ENCODE measurements around the gene FERMT2.

The FERMT2 gene, protein sequence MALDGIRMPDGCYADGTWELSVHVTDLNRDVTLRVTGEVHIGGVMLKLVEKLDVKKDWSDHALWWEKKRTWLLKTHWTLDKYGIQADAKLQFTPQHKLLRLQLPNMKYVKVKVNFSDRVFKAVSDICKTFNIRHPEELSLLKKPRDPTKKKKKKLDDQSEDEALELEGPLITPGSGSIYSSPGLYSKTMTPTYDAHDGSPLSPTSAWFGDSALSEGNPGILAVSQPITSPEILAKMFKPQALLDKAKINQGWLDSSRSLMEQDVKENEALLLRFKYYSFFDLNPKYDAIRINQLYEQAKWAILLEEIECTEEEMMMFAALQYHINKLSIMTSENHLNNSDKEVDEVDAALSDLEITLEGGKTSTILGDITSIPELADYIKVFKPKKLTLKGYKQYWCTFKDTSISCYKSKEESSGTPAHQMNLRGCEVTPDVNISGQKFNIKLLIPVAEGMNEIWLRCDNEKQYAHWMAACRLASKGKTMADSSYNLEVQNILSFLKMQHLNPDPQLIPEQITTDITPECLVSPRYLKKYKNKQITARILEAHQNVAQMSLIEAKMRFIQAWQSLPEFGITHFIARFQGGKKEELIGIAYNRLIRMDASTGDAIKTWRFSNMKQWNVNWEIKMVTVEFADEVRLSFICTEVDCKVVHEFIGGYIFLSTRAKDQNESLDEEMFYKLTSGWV

DNA sequence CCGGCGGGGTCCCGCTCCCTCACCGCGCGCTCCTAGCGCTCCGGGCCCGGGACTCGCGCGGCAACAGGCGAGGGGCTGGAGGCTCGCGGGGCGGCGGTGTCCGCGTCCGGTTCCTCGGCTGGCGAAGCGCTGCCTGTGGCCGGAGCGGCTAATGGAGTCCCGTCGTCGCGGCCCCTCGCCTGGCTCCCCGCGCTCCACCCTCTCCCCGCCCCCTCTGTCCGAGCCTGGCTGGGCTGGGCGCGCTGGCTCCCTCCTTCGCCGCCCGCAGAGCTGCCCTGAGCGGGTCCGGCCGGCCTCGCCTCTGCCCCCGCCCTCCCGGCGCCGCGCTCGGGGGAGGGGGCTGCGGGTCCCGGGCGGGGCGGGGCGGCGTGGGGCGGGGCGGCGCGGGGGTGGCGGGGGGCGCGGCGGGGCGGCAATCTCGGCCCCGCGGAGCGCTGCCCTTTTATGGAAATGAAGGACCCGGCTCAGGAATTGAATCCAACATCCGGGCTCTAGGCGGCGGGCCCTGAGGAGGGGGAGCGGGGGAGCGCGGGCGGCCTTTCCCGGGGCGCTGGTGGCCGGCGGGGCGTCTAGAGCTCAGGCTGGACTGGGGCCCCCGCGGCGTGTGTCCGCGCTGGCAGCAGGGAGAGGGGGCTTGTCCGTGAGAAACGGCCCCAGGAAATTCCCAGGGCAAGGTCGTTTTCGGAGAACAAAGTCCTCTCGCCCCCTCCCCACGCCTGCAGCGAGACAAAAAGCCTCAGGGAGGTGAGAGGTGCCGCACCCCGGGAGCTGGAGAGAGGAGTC lies at the start of gene FERMT2:
TSS of gene FERMT2 (minus strand) at position 153 of the 783 bp plus-strand sequence. CDS start 482 bp downstream, outside the sequence.
- DNase-seq = peak; percentile 82

DNA sequence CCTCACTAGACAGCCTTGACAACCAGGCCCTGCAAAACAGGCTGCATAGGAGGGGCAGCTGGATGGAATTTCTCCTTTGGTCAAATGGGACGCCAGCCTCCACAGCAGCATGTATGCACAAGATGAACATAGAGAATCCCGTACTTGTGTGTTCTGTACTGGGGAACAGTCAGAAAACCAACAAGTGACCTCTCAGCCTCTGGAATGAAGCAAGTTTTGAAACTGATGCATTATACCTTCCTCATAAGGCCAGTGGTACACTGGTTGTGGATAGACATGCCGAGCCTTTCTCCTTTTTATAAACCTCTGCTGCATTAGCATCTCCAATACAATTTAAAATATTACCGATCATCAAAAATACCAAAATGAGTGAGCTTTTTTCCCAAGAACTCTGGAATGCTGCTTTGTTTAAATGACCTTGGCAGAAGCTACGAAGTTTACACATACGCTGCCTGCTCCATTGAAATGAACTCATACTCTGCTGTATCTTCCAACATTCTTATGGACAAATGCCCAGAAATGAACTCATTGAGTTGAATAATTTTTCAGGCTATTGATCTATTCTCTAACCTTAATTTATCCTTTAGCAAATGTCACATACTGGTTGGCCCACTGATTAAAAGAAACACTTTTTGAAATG lies 47.6 kb upstream of the FERMT2 start:
- DNase-seq = no peak

DNA sequence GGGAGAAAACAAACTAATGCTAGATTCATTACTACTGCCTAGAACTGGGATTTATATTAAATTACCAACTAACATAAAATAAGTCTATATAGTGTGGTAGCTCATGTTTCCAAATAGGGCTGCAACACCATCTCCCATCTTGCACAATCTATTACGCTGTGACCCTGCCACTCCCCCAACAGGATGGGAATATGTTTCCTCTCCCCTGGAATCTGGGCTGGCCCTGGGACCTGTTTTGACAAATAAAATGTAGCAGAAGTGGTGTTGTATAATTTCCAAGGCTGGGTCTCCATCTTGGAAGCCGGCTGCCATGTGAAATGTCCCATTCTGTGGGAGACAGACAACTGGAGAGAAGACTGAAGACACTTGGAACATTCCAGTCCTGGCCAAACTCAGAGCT lies 45.6 kb upstream of the FERMT2 start:
- no peak for DNase-seq

DNA sequence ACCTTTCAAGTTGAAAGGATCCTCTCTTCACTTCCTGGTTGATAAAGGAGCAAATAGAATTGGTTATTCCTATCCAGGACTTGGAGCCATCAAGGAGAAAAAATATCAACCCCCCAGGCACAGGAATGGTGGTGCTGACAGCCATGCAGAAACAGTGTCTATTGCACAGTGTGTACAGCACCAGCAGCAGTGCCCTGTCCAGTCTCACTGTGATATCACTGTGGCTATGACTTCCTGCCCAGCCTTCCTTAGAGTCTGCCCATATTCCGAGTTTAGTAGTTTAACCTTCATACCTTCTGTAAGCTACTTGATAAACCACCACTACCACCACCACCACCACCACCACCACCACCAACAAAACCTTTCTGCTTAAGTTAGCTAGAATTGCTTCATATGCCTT lies 45.1 kb upstream of the FERMT2 start:
- no peak for DNase-seq

DNA sequence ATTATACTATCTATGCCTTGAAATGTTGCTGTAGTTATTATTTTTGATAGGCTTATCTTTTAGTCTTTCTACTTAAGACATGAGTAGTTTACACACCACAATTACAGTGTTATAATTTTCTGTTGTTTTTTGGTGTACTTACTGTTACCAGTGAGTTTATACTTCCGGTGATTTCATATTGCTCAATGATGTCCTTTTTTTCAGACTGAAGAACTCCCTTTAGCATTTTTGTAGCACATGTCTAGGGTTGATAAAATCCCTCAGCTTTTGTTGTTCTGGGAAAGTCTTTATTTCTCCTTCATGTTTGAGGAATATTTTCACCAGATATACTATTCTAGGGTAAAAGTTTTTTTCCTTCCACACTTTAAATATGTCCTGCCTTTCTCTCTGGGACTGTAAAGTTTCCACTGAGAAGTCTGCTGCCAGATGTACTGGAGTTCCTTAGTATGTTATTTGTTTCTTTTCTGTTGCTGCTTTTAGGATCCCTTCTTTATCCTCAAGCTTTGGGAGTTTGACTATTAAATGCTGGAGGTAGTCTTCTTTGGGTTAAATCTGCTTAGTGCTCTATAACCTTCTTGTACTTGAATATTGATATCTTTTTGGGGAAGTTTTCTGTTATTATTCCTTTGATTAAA lies 41.5 kb upstream of the FERMT2 start:
- DNase-seq = no peak

DNA sequence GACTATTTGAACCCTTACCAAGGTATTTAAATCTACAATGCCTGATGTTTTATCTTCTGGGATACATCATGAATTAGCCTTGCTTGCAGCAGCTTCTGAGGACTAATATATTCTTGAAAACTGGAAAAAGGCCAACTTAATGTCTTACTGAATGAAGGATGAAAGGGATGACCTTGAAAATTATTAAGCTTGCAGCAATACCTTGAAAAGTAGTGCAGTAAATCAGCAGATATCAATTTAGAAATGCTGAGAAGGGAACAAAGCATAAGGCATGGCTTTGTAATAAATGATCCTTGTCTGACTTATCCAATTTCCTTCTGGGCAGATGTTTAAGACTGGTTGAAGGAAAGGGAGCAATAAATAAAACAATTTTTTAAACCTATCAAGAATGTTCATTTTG lies 37.3 kb upstream of the FERMT2 start:
- no peak for DNase-seq

DNA sequence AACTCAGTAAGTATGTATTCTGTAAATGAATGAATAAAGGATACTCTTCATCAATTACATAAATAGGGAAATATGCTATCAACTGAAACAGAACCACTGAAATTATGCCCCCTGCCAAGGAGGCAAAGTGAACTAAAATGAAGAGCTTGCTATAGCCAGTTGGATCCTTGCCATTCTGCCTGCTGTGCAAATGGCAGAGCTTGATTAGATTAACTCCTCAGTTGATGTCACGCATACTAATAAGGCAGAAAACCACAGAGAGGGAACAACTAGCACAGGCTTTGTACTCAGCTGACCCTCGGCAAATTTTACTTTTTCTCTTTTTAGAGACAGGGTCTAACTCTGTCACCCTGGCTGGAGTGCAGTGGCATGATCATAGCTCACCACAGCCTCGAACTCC lies 36.7 kb upstream of the FERMT2 start:
- no peak for DNase-seq

DNA sequence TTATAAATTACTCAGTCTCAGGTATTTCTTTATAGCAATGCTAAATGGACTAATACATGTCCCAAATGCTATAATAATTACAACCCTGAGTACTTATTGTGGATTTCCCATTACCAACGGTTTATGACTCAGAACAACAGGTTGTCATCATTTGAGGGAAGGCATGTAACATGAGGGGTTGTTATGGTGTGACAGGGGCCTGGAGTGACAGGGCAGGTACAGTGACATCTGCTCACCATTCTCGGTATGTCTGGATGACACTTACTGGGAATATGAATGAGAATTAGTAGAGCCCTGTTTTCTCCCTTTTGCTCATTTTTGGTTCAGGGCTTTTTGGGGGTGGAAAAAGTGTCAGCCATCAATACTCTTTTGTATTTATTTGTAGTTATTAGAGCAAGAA lies 36.2 kb upstream of the FERMT2 start:
- DNase-seq = no peak

DNA sequence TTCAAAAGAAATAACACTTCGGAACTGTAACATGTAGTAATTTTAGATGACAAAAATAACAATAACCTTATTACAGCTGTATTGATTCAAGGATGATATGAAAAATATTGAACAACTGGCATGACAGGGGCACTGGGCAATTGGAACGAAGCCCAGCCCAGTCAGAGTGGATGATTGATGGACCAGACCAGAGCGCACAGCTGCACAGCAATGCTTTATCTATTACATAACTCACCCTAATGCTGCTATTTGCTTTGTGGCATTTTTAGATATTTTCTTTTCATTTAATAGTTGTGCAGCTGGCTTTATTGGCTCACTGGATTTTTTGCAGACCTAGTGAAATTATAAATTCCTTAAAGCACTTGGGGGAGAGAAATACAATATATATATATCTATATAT lies 26.9 kb upstream of the FERMT2 start:
- DNase-seq = no peak

DNA sequence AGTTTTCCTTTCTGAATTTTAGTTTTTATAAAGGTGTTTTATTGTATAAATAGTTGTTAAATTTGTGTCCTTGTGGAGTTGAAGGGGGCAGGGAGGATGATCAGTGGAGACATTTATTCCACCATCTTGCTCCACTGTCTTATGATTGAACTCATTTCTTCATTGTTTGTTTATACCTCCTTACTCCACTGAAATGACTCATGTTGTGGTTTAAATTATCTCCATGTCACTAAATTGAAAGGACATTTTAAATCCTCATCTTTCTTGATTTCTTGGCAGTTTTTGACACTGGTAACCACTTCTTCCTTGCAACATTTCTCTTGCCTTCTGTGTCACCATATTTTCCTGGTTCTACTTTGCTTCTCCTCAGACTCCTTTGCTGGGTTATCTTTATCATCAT lies 23.6 kb upstream of the FERMT2 start:
- no peak for DNase-seq

DNA sequence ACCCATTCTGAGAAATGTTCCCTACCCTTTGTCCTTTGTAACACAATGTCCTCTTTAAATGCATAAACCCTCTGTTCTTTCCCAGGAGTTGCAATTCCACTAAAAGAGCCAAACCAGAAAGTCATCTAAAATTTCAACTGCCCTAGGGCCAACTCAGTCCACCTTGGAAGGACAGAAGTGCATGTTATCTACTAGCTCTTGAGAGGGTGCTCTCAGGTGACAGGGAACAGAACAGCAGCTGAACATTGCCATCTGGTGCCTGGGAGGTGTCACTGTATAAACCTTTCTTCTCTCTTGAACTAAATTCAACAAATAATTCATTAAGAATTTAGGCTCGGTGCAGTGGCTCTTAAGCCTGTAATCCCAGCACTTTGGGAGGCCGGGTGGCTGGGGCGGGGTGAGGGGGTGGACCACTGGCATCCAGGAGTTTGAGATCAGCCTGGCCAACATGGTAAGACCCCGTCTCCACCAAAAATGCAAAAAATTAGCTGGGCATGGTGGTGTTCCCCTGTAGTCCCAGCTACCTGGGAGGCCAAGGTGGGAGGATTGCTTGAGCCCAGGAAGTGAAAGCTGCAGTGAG lies 10.3 kb upstream of the FERMT2 start:
- peak; percentile 17 for DNase-seq

DNA sequence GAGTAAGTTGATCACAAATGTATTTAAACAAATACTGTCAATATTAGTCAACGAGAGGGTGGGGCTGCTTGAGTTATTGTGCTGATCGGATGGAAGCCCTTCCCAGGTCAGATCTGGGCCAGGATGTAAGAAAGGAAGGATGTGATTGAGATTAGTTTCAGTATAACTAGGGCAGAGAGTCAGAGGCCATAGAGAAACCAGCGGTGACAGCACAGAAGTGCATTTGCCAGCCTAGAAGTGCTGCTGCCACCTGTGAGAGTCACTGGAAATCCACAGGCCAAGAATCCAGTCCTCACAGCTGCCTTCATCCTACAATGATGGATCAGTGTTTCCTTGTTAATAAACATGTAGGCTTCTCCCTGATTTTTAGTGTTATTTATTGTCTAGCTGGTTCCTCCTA lies 9.8 kb upstream of the FERMT2 start:
- no peak for DNase-seq

DNA sequence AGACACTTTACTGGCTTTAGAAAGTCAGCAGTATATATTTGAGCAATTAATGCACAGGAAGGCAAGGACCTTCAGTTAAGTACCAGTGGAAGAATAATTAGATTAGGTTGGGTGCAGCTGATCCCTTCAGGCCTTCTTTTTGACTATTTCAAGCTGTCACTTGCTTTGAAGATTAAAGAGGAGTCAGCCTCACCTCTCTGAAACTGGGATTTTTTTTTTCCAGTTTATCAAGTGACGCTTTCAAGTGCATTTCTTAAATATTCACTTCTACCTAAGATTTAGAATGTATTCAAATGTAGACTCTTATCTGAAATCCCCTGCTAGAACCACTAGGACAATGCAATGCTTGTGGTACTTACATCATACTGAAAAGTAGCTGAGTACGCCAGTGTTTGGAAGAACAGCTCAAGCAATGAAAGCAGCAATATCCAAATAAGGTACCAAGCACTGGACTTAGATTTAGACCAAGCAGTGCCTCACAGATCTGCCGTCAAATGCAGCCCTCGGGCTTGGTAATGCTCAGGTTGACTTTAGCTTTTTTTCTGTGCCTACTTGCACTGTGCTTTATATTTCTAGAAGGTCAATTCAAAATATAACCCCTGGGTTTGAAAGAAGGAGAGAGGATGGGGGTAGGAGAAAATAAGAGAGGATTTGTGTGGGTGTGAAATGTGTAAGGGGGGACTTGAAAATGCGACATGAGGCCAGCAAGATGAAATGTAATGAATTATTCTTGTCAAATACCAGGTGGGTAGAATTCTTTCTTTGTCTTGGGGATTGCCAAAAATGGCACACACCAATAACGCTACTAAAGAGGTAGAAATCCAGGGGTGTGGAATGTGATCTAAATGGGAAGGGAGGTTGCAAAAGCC lies 3.7 kb upstream of the FERMT2 start:
- DNase-seq = no peak

DNA sequence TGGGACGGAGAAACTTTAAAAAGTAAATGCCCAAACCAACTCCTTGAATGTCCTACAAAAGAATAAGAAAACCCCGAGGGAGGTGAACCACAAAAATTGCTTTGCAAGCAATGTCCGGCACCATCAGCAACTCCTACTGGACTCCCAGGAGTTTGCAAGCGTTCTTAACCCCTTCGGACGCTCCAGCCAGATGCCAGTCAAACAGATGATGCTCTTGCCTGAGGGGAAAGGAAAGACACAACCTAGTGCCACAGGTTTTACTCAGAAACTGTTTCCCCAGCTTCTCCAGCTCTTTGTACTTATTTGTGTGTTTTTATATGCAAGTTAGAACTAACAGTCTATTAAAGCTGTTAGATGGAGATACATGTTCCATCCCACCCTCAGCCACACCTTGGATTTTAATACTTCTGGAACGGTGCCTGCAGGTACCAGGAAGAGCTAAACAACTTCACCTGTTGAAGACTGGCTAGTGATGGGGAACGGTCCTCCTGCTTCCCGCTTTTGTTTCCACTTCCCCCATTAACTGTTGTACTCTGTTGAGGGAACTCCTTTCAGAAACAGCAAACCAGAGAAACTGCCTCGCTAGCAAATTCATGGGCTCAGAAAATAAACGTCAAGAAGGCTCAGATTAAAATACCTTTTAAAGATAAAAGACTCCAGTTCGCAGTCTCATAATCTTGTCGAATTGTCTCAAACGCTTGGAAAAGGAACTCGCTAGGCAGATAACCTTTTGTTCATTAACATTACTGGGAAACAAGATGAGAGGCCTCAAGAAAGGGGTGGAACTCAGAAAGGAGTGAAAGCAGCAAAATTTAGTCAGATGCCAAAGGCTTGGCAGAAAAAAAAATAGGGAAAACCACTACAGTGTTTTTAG lies 1.1 kb upstream of the FERMT2 start:
- DNase-seq = peak; percentile 52

DNA sequence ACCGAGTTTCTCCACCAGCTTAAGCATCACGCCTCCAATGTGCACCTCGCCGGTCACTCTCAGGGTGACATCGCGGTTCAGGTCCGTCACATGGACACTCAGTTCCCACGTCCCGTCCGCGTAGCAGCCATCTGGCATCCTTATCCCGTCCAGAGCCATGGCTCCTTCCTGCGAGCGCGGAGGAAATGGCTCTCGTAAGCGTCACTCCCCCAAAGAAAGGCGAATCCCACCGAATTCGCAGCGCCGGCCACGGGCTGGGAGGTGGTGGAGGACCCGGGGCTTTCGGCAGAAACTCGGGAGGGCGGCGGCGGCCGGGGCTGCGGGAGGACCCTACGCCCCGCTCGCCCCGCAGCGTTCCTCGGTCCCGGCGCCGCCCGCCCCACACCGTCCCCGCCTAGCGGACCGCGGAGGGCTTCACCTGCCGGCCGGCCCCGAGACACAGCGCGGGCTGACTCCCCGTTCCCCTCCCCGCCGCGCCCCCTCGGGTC lies 396 bp downstream of the FERMT2 start:
- DNase-seq = no peak

DNA sequence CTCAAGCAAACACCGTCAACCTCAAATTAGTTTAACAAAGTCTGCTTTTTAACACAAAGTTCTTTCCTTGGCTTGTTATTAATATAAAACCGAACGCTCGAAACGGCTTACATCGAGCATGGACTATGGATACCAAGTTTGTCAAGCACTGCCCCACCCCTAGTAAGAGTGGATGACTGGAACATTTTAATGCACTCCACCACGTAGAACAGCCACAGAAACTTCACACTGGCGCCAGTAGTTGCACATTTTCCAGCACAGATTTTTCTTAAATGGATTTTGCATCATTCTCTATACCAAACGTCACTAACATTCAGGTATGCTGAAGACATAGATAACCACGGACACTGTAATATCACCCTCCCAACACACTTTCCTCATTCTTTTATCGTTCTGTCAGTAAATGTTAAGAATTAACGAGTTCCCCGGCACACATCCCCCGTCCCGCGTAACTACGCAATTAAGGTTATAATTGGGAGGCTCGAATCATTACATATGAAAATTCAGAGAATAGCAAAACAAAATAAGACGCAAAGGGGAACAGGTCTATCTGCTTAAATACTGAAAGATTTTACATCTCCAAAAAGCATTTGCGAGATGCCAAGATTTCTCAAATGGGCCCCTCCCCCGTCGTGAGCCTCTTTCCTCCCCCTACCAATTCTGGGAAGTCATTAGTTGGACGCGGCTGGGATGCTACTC lies 990 bp downstream of the FERMT2 start:
- DNase-seq = peak; percentile 25

DNA sequence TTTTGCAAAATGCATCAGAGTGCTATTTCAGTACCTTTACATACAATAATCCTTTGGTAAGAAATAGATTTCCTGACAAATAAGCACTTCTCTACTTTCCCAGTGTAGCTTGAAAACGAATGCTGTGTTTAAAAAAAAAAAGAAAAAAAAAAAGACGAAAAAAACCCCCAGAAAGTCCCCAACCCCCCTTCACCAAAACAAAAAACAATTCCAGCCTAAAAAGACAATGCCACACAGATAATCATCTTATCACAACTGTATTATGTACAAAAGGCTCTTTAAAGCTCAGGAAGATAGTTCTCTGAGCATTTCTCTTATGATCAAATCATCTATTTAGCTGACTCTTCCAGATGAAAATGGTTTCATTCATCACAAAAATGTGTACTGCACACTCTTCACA lies 1.6 kb downstream of the FERMT2 start:
- DNase-seq = no peak

DNA sequence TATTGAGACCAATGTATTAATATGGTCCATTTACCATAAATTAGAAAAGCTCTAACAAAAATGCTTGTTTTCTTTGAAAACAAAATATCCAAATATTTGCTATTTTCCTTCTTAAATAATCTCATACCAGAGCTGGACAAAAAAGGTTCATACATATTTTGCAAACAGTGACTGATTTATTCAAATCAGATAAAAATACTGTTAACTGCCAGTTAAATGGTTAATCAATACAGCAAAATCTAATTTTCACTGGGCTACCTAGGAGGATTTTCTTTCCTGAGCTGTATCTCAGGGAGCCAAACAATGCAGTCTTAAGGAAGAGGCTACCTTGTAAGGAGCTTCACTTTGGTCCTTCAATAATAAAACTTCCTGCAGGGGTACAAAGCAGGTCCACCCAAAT lies 2.0 kb downstream of the FERMT2 start:
- no peak for DNase-seq

DNA sequence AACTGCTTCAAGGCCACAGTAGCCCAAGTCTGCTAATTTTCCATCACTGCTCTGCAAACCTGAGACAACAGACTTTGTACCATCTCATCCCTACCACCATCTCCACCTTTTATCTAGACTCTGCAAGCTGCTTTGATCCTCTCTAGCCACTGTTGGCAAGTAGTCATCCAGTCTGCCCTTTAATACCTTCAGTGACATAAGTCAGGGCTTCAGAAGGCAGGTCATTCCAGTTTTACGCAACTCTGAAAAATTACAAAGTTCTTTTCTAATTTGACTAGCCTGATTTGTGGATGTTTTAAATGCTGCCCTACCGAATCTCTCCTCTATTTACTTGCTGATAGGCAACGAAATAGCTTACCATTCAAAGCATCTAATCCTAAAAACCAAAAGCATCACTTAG lies 2.8 kb downstream of the FERMT2 start:
- DNase-seq = no peak

DNA sequence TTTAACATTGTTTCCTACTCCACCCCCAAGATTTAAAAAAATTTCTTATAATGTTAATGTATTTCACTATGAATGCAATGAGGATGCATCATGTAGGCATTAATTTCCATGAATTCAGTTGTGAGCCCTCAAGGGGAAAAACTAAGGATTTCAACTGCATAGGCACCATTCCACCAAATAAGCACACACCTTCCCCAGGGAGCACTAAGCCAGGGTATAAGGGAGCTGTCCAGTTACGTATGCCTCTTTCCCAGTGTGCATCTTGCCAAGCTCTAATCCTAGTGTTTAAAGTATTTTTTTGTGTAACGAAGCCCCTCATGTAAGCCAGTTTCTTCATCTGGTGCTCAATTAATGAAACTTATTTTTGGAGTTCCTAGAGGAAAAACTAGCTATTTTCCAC lies 6.6 kb downstream of the FERMT2 start:
- no peak for DNase-seq

Data from NCI-H510A treated with DMSO at 0.1 percent for 48 hours (cell line).